HG02885 (cell line): ENCODE measurements around the gene ADAM22.
"Not testable (repeated sequence)": the region's sequence is repeated elsewhere in the genome, so short reads cannot be mapped to it uniquely, and the experiment has no call there.

Source experiments
- ATAC-seq: cut with Tn5 transposase; IDR thresholded peaks from one replicate; pipeline ENCODE4 v1.9.1; 2021; ENCODE audit warnings: mild to moderate bottlenecking; ENCODE audit not compliant: unreplicated experiment, poor library complexity

Gene ADAM22, protein sequence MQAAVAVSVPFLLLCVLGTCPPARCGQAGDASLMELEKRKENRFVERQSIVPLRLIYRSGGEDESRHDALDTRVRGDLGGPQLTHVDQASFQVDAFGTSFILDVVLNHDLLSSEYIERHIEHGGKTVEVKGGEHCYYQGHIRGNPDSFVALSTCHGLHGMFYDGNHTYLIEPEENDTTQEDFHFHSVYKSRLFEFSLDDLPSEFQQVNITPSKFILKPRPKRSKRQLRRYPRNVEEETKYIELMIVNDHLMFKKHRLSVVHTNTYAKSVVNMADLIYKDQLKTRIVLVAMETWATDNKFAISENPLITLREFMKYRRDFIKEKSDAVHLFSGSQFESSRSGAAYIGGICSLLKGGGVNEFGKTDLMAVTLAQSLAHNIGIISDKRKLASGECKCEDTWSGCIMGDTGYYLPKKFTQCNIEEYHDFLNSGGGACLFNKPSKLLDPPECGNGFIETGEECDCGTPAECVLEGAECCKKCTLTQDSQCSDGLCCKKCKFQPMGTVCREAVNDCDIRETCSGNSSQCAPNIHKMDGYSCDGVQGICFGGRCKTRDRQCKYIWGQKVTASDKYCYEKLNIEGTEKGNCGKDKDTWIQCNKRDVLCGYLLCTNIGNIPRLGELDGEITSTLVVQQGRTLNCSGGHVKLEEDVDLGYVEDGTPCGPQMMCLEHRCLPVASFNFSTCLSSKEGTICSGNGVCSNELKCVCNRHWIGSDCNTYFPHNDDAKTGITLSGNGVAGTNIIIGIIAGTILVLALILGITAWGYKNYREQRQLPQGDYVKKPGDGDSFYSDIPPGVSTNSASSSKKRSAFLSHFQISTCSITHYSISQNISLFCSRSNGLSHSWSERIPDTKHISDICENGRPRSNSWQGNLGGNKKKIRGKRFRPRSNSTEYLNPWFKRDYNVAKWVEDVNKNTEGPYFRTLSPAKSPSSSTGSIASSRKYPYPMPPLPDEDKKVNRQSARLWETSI

DNA sequence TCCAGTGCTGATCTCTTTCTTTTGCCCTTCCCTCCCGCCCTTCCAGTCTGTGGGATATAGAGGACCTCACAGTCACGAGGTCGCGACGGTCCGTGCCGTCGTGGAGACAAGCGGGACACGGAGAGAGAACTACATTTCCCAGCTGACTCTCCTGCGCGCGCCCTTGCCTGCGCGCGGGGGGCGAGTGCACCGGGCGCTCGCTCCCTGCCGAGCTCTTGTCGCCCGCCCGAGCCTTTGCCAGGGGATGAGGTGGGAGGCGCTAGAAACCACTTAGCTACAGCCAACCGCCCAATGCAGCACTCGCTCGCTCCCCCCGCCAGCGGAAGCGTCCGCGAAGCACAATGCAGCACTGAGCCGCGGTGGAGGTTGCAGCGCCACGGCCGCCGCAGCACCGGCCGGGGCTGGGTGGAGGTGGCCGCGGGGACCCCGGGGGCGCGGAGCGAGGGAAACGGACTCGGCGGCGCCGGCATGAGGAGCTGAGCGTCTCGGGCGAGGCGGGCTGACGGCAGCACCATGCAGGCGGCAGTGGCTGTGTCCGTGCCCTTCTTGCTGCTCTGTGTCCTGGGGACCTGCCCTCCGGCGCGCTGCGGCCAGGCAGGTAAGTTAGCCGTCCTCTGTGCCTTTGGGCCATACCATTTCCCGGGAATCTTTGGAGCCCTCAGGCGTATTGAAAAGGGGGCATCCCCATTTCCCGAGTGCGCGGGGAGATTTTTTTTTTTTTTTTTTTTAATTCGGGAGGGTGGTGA, at the start of gene ADAM22:
Gene ADAM22 (plus strand): TSS at position 299 of the 746 bp plus-strand sequence. CDS start 215 bp downstream, at position 514.
- ATAC-seq, result peak; percentile 96

DNA sequence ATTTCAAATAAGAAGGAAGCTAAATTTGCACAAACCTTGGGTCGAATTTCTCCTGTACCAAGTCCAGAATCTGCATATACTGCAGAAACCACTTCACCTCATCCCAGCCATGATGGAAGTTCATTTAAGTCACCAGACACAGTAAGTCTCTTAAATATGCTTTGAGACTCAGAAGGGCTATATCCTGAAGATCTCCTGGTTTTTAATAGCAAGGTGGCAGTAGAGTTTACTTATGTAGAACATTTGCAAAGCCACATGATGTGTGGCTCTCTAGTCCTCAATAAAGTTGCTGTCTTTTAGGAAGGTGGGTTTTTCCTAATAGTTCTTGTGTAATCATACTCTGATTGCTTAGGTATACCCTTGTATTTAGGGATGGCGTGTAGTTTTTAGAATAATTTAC, 49.0 kb upstream of the ADAM22 start:
- ATAC-seq, result no peak

DNA sequence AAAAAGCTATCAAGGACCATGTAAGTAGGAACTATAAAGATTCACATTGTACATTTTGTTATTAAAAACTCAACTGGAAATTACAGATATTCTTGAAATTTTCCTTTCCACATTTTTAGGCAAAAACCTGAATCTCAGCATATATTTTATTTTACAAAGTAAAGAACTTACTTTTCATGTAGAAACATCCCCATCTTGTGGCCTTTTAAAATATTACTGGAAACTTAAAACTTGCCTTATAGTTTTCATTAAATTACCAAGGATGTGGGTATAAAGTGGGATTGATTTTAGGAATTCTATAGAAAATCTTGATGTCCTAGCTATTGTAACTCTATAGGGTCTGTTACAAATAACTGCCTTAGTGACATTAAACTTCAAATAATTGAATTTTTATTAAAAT, 47.2 kb upstream of the ADAM22 start:
- no peak for ATAC-seq

DNA sequence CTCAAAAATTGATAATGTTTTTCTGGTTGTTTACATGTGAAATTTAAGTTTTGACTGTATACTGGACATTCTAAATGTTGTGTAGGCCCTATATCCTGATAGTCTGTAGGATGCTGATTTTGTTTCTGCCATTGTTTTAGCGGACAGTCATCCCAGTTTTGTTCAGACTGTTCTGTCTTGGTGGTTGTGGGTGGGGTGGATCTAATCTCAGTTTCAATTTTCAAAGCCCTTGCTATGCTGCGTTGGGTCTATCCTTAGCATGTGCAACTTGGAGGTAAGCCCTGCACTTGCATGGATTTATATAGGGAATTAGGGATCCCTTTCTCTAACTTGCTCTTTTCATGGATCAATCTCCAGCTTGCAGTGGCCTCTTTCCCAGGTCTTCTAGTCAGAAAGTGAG, 38.7 kb upstream of the ADAM22 start:
- ATAC-seq, result no peak

DNA sequence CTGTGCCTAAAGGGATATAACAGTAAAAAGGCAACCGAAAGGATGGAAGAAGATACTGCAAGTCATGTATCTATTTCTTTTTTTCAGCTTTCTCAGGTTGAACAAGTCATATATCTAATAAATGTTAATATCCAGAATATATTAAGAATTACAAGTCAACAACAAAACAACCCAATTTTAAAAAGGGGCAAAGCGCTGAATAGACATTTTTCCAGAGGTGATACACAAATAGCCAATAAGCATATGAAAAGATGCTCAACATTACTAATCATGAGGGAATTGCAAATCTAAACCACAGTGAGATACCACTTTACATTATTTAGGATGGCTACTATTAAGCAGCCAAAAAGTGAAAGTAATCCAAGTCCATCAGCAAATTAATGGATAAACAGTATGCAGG, 34.8 kb upstream of the ADAM22 start:
- ATAC-seq, result no peak

DNA sequence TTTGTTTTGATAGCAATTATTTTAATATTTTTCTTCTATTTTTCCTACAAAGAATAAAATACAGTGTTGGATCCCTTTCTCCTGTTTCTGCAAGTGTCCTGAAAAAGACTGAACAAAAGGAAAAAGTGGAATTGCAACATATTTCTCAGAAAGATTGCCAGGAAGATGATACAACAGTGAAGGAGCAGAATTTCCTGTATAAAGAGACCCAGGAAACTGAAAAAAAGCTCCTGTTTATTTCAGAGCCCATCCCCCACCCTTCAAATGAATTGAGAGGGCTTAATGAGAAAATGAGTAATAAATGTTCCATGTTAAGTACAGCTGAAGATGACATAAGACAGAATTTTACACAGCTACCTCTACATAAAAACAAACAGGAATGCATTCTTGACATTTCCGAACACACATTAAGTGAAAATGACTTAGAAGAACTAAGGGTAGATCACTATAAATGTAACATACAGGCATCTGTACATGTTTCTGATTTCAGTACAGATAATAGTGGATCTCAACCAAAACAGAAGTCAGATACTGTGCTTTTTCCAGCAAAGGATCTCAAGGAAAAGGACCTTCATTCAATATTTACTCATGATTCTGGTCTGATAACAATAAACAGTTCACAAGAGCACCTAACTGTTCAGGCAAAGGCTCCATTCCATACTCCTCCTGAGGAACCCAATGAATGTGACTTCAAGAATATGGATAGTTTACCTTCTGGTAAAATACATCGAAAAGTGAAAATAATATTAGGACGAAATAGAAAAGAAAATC, 26.7 kb upstream of the ADAM22 start:
- not testable (repeated sequence) for ATAC-seq

DNA sequence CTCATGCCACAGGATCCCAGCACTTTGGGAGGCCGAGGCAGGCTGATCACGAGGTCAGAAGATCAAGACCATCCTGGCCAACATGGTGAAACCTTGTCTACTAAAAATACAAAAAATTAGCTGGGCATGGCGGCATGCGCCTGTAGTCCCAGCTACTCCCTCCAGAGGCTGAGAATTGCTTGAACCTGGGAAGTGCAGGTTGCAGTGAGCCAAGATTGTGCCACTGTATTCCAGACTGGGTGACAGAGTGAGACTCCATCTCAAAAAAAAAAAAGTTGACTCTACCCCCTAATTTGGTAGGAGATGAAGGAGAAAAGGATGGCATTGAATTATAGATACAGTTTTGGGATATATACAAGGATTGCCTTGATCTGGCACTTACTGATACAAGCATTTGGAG, 25.2 kb upstream of the ADAM22 start:
- not testable (repeated sequence) for ATAC-seq

DNA sequence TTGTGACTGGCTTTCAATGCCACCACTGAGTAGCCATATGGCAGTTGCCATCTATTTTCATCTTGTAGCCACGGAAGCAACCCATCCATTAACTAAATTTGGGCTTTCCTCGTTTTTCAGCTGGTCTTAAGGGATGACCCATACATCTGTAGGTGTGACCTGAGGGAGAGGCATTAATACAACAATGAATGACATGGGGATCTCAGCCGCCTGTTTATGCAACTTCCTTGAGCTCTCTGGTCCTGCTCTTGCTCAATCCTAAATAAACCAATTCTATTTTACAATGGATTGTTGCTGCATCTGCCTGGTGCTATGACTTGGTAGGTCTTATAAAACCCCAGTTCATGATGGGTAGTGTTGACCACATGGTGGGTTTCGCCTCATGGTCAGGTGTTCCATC, 21.9 kb upstream of the ADAM22 start:
- ATAC-seq, result no peak

DNA sequence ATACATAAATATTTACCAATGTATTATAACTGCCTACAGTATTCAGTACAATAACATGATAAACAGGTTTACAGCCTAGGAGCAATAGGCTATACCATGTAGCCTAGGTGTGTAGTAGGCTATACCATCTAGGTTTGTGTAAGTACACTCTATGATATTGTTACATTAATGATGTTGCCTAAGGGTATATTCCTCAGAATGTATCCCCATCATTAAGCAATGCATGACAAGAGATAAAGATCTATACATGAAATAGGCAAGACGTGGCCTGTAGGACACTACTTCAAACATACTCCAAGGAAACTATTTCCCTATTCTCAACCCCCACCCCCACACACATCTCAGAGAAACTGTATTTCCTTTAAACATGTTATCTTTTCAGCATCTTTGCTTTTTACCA, 15.3 kb upstream of the ADAM22 start:
- no peak for ATAC-seq

DNA sequence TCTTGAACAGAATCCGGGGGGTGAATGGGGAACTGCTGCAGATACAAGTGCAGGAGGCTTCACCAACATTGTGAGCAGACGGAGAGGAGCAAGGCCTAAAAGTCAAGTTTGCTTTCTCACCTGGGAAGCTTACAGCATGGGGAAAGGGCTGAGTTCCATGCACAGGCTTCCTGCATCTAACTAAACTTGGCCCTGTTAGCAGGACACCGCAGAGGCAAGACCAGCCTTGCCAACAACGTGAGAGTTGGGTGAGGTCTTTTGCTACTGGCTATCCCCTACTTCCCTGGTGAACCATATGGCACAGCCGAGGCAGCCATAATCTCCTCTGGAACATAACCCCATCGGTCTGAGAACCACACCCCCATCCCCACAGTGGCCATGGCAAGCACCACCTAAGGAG, 14.2 kb upstream of the ADAM22 start:
- no peak for ATAC-seq

DNA sequence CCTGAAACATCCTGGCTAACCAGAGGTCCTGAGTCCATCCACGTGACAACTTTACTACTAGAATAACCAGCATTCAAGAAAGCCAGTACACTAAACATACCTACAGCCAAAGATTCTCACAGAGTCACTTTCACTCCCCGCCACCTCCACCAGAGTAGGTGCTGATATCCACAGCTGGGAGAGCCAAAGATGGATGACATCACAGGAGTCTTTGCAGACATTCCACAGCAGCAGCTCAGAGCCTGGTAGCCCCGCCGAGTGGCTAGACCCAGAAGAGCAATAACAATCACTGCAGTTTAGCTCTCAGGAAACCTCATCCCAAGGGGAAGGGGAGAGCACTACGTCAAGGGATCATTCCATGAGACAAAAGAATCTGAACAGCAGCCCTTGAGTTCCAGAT, 13.5 kb upstream of the ADAM22 start:
- no peak for ATAC-seq

DNA sequence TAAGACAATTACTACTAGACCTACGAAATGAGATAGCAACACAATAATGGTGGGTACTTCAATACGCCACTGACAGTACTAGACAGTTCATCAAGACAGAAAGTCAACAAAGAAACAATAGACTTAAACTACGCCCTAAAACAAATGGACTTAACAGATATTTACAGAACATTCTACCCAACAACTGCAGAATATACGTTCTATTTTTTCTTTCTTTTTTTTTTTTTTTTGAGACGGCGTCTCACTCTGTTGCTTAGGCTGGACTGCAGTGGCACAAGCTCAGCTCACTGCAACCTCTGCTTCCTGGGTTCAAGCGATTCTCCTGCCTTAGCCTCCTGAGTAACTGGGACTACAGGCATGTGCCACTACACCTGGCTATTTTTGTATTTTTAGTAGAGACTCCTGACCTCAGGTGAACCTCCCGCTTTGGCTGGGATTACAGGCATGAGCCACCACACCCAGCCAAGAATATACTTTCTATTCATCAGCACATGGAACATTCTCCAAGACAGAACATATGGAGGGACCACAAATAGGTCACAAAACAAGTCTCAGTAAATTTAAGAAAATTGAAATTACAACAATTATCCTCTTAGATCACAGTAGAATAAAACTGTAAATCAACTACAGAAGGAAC, 11.2 kb upstream of the ADAM22 start:
- not testable (repeated sequence) for ATAC-seq

DNA sequence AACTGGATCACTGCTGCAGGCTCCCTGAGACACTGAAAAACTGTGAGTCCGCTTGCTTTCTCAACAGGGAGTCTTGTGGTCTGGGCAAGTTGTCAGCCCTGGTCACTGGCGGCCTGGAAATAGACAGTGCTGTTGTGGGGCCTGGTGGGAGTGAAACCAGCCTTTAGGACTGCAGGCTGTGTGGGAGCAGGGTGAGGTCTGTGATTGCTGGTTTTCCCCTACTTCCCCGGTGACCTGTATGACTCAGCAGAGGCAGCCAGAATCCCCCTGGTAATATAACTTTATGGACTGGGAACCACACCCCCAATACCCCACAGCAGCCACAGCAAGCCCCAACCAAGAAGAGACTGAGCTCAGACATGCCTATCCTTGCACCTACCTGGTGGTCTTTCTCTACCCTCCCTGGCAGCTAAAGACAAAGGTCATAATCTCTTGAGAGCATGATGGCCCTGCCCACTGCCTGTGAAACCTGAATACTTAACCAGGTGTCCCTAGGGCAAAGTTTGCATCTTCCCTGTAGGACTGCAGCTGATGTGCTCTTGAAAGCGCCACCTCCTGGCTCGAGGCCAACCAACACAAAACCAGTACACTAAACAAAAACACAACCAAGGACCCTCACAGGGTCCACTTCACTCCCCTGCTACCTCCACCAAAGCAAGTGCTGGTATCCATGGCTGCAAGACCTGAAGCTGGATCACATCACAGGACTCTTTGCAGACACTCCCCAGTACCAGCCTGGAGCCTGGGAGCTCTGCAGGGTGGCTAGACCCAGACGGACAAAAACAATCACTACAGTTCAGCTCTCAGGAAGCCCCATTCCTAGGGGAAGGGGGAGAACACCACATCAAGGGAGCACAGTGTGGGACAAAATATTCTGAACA, 7.2 kb upstream of the ADAM22 start:
- peak; percentile 99 for ATAC-seq

DNA sequence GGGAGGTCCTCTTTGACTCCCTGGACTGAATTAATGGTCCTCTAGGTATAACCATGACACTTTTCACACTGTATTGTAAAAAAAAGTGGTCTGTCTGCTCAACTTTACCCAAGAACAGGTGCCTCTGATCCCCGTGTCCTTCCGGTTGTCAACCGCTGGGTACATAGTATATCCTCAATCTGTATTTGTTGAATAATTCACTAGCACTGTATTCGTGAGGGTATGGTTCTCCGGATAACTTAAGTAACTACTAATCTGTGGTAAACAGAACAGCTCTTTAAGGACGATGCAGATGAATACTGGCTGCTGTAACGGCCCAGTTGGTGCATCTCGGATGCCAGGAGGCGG, 472 bp upstream of the ADAM22 start:
- peak; percentile 17 for ATAC-seq

DNA sequence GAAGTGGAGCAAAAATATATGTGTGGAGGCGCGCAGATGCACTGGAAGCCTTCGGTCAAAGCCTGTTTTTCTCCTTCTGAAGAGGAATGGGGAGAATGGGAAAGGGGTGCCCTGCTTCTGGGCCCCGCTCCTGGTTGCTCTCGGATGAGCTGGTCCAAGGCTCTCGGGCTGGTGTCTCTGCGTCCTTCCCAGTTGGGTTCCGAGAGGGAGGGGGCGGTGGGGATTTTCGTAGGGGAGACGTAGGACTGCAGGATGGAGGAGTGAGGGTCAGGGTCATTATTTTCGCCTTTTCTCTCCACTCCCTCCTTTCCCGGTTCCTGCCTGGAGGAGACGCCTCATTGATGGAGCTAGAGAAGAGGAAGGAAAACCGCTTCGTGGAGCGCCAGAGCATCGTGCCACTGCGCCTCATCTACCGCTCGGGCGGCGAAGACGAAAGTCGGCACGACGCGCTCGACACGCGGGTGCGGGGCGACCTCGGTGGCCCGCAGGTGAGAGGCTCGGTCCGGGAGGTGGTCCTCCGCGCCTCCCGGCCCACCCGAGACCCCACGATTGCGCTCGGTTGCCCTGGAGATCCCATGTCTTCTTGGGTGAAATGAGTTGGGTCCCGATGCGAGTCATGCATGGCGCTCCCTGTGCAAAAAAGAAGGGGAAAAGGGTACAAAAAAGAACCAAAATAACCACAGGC, 790 bp downstream of the ADAM22 start:
- peak; percentile 6 for ATAC-seq

DNA sequence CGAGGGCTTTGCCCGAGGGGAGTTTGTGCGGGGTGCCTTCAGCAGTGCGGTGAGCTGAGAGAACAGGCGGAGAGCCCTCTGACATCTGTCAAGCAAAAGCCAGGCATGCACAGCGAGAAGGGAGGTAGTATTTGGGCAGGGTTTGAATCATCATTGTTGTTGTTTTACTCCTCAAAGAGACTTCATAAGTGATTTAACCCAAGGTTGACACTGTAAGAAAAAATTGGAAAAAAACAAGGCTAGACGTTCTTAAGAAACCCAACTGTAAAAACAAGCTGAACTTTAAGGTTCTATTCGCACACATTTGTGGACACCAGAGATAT, 1.3 kb downstream of the ADAM22 start:
- no peak for ATAC-seq

DNA sequence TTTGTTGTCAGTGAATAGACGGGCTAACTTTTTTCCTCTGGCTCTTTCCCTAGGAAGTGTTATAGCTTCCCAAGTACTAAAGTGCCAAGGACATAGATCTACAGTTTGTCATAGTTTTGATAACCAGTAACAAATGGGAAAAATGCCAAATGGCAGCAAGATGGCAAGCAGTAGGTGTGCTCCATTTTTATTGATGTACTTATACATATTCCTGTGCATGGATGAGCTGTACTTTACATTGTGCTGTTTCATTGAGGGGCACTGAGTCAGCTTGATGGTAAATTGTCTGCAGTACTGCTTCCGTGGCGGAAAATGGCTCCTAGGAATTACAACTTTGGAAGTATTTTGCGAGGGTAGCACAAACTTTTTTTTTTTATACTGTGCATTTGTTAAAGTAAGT, 7.1 kb downstream of the ADAM22 start:
- ATAC-seq, result no peak

DNA sequence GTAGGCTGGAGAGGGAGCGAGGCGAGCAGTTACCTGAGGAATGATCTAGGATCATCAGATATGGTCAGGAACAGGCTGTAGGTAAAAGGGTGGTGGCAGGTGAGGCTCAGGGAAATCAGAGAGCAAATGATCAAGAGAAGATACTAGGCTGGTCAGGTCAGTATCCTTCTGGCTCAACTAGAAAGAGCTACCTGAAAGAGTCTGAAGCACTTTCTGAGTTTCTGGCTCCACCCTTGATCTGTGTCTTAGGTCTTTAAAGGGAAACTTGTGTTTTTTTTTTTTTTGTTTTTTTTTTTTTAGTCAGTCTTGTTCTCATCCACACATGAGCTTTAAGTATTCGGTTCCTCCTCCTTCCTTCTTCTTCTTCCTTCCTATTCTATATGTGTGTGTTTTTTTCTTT, 10.5 kb downstream of the ADAM22 start:
- ATAC-seq, result no peak
